Measurements from ENCODE around the gene CD36.

GRCh38 chr7:80647436-80647835 is 9.0 kb downstream of the CD36 start:
- no peak for TF ChIP-seq ZNF274 (IDR thresholded peaks at IDR 0.05; ENCODE audit: low read depth, low read length)
- no peak for TF ChIP-seq YY1 (IDR thresholded peaks at IDR 0.05; ENCODE audit: insufficient read depth, insufficient read length)

All from NT2/D1 (cell line).